AG20443 (cell line): ENCODE measurements around the gene ZMYM4.

Experiments
- DNase-seq: peaks from one replicate; pipeline ENCODE4 v3.0.0; 2012; ENCODE audit warnings: low spot score, mixed read lengths

Gene ZMYM4

GRCh38 chr1:35278886-35279554, 10.5 kb downstream of the ZMYM4 start:
- no peak for DNase-seq

GRCh38 chr1:35279555-35279904, 11.0 kb downstream of the ZMYM4 start:
- DNase-seq = no peak

- DNase-seq = no peak
Measured at GRCh38 chr1:35280006-35280405, 11.5 kb downstream of the ZMYM4 start.

GRCh38 chr1:35281565-35281964, 13.1 kb downstream of the ZMYM4 start:
- DNase-seq = no peak

GRCh38 chr1:35282172-35282571, 13.7 kb downstream of the ZMYM4 start:
- no peak for DNase-seq

- no peak for DNase-seq
Measured at GRCh38 chr1:35284852-35285251, 16.3 kb downstream of the ZMYM4 start.

GRCh38 chr1:35285771-35286606, 17.5 kb downstream of the ZMYM4 start:
- no peak for DNase-seq

- peak; percentile 61 for DNase-seq
Measured at GRCh38 chr1:35287807-35288640, 19.5 kb downstream of the ZMYM4 start.

GRCh38 chr1:35288761-35289160, 20.3 kb downstream of the ZMYM4 start:
- peak; percentile 20 for DNase-seq

GRCh38 chr1:35290452-35290851, 21.9 kb downstream of the ZMYM4 start:
- DNase-seq = no peak

GRCh38 chr1:35294809-35295208, 26.3 kb downstream of the ZMYM4 start:
- DNase-seq = no peak

- no peak for DNase-seq
Measured at GRCh38 chr1:35297886-35298285, 29.4 kb downstream of the ZMYM4 start.

- DNase-seq = peak; percentile 62
Measured at GRCh38 chr1:35298464-35298863, 30.0 kb downstream of the ZMYM4 start.

- DNase-seq = no peak
Measured at GRCh38 chr1:35300376-35300775, 31.9 kb downstream of the ZMYM4 start.

- no peak for DNase-seq
Measured at GRCh38 chr1:35301674-35302392, 33.3 kb downstream of the ZMYM4 start.

- DNase-seq = no peak
Measured at GRCh38 chr1:35305383-35305782, 36.9 kb downstream of the ZMYM4 start.

- no peak for DNase-seq
Measured at GRCh38 chr1:35315649-35316048, 47.1 kb downstream of the ZMYM4 start.

- no peak for DNase-seq
Measured at GRCh38 chr1:35316264-35316663, 47.8 kb downstream of the ZMYM4 start.

- DNase-seq = peak; percentile 42
Measured at GRCh38 chr1:35319988-35320713, 51.6 kb downstream of the ZMYM4 start.

- no peak for DNase-seq
Measured at GRCh38 chr1:35320937-35321336, 52.4 kb downstream of the ZMYM4 start.

GRCh38 chr1:35324486-35324885, 56.0 kb downstream of the ZMYM4 start:
- peak; percentile 39 for DNase-seq
